Measurements from ENCODE around the gene RNF111.

- TF ChIP-seq NFYB (CRISPR knock-in tag; IDR thresholded peaks at IDR 0.05) (no peak), FOXA1 (IDR thresholded peaks at IDR 0.05) (no peak), FOXA1 (CRISPR knock-in tag; IDR thresholded peaks at IDR 0.05) (no peak), ARID2 (CRISPR knock-in tag; IDR thresholded peaks at IDR 0.05; ENCODE audit: borderline replicate concordance) (no peak), TAF1 (CRISPR knock-in tag; IDR thresholded peaks at IDR 0.05) (no peak), KLF15 (CRISPR knock-in tag; IDR thresholded peaks at IDR 0.05; ENCODE audit: borderline replicate concordance) (no peak), ZNF589 (CRISPR knock-in tag; conservative IDR thresholded peaks at IDR 0.05) (no peak), TCF7 (IDR thresholded peaks at IDR 0.05; ENCODE audit: low read depth) (no peak)
Observed at GRCh38 chr15:58977887-58978286, 9.6 kb upstream of the RNF111 start.
